DOHH2 (cell line): ENCODE data around the gene SPOCD1.

Source experiments
- H3F3A ChIP-seq: fragments of 200-600 bp; sonication (generic), shearing (Covaris generic); 2 replicates; pipeline ENCODE4 v1.6.0; 2016; ENCODE audit warnings: antibody characterized with exemption, mild to moderate bottlenecking; ENCODE audit not compliant: control insufficient read depth, insufficient read depth
- H3K27ac ChIP-seq: fragments of 200-600 bp; sonication (generic); 2 replicates; pipeline ENCODE4 v1.5.1; 2014; ENCODE audit warnings: low read depth, mild to moderate bottlenecking, low read length, moderate library complexity
- H3K27me3 ChIP-seq: fragments of 200-600 bp; sonication (generic); 2 replicates; pipeline ENCODE4 v1.6.1; 2014; ENCODE audit warnings: mild to moderate bottlenecking, low read length, mixed read lengths; ENCODE audit not compliant: control insufficient read depth
- H3K36me3 ChIP-seq: fragments of 200-600 bp; sonication (generic); 2 replicates; pipeline ENCODE4 v1.6.1; 2014; ENCODE audit warnings: mild to moderate bottlenecking, low read length, moderate library complexity, mixed read lengths; ENCODE audit not compliant: control insufficient read depth
- H3K4me1 ChIP-seq: fragments of 200-600 bp; sonication (generic); 2 replicates; pipeline ENCODE4 v1.6.1; 2014; ENCODE audit warnings: mild to moderate bottlenecking, low read length, mixed read lengths; ENCODE audit not compliant: control insufficient read depth
- H3K4me2 ChIP-seq: fragments of 200-600 bp; sonication (generic); 2 replicates; pipeline ENCODE4 v1.6.0; 2014; ENCODE audit warnings: mild to moderate bottlenecking, low read length, moderate library complexity
- H3K4me3 ChIP-seq: fragments of 200-600 bp; sonication (generic); 2 replicates; pipeline ENCODE4 v1.5.1; 2014; ENCODE audit warnings: mild to moderate bottlenecking, low read length, mixed read lengths
- H3K79me2 ChIP-seq: fragments of 200-600 bp; sonication (generic); 2 replicates; pipeline ENCODE4 v1.6.1; 2014; ENCODE audit warnings: mild to moderate bottlenecking, low read length, mixed read lengths; ENCODE audit not compliant: control insufficient read depth
- H3K9me2 ChIP-seq: fragments of 200-600 bp; sonication (generic); replicated peaks from 2 replicates; pipeline ENCODE4 v1.6.1; 2014; ENCODE audit warnings: mild to moderate bottlenecking, low read length, mixed read lengths; ENCODE audit not compliant: control insufficient read depth
- H3K9me3 ChIP-seq: fragments of 200-600 bp; sonication (generic); 2 replicates; pipeline ENCODE4 v1.6.1; 2014; ENCODE audit warnings: antibody characterized with exemption, low read length, mixed read lengths; ENCODE audit not compliant: control insufficient read depth, insufficient read depth
- H4K20me1 ChIP-seq: fragments of 200-600 bp; sonication (generic); 2 replicates; pipeline ENCODE4 v1.6.0; 2014; ENCODE audit warnings: low read depth, mild to moderate bottlenecking, antibody characterized with exemption, low read length, moderate library complexity; ENCODE audit not compliant: control insufficient read depth, insufficient read depth
- CTCF ChIP-seq: fragments of 200-600 bp; sonication (generic); IDR thresholded peaks from one replicate; pipeline ENCODE4 v1.5.1; 2014; ENCODE audit warnings: antibody characterized with exemption, mild to moderate bottlenecking, low read depth, low read length; ENCODE audit not compliant: poor library complexity, severe bottlenecking
- EZH2phosphoT487 ChIP-seq: fragments of 200-600 bp; sonication (generic); IDR thresholded peaks from 2 replicates; pipeline ENCODE4 v1.6.1; 2017; ENCODE audit warnings: borderline replicate concordance, mild to moderate bottlenecking, antibody characterized with exemption, low read length, moderate library complexity, mixed read lengths

Gene SPOCD1

GRCh38 chr1:31860581-31860980 is 44.8 kb upstream of the SPOCD1 start:
- Histone ChIP-seq H3K79me2 (no peaks in the 10 kb centered on the region), H3K4me1 (no peaks in the 10 kb centered on the region)
- TF ChIP-seq CTCF (no peak), EZH2phosphoT487 (no peak)

GRCh38 chr1:31859719-31860118 is 43.9 kb upstream of the SPOCD1 start:
- no peaks in the 10 kb centered on the region for H3K79me2 ChIP-seq
- H3K4me1 ChIP-seq = no peaks in the 10 kb centered on the region
- no peak overlapping the region for H3K4me3 ChIP-seq
- H3K9me2 ChIP-seq = no peaks in the 10 kb centered on the region
- TF ChIP-seq EZH2phosphoT487 (no peak), CTCF (no peak)
- no peaks in the 10 kb centered on the region for H3F3A ChIP-seq
- no peak overlapping the region for H3K4me2 ChIP-seq
- no peaks in the 10 kb centered on the region for H4K20me1 ChIP-seq
- no peaks in the 10 kb centered on the region for H3K9me3 ChIP-seq
- H3K27me3 ChIP-seq = no peaks in the 10 kb centered on the region
- H3K27ac ChIP-seq = no peak overlapping the region
- no peaks in the 10 kb centered on the region for H3K36me3 ChIP-seq

More at GRCh38 chr1:31860581-31860980, 44.8 kb upstream of the SPOCD1 start:
- no peaks in the 10 kb centered on the region for H3K36me3 ChIP-seq
- H3K4me3 ChIP-seq = no peak overlapping the region
- no peaks in the 10 kb centered on the region for H4K20me1 ChIP-seq
- no peaks in the 10 kb centered on the region for H3K27me3 ChIP-seq
- no peaks in the 10 kb centered on the region for H3K9me2 ChIP-seq
- H3K4me2 ChIP-seq = no peak overlapping the region
- no peaks in the 10 kb centered on the region for H3F3A ChIP-seq
- H3K9me3 ChIP-seq = no peaks in the 10 kb centered on the region
- no peak overlapping the region for H3K27ac ChIP-seq

GRCh38 chr1:31859044-31859443 is 43.2 kb upstream of the SPOCD1 start:
- no peaks in the 10 kb centered on the region for H3K9me3 ChIP-seq
- H4K20me1 ChIP-seq = no peaks in the 10 kb centered on the region
- no peaks in the 10 kb centered on the region for H3F3A ChIP-seq
- H3K9me2 ChIP-seq = no peaks in the 10 kb centered on the region
- H3K36me3 ChIP-seq = no peaks in the 10 kb centered on the region
- H3K27ac ChIP-seq = no peak overlapping the region
- no peak overlapping the region for H3K4me3 ChIP-seq
- no peaks in the 10 kb centered on the region for H3K27me3 ChIP-seq
- TF ChIP-seq EZH2phosphoT487 (no peak), CTCF (no peak)
- H3K79me2 ChIP-seq = no peaks in the 10 kb centered on the region
- no peaks in the 10 kb centered on the region for H3K4me1 ChIP-seq
- no peak overlapping the region for H3K4me2 ChIP-seq

- no peak for TF ChIP-seq CTCF
- TF ChIP-seq EZH2phosphoT487 = no peak
- no peaks in the 10 kb centered on the region for H3K9me3 ChIP-seq
Observed at GRCh38 chr1:31857863-31858262, 42.0 kb upstream of the SPOCD1 start.

More at GRCh38 chr1:31857863-31858262, 42.0 kb upstream of the SPOCD1 start:
- Histone ChIP-seq H3K27ac (no peak overlapping the region), H3K36me3 (no peaks in the 10 kb centered on the region), H3K9me2 (no peaks in the 10 kb centered on the region), H3K27me3 (no peaks in the 10 kb centered on the region), H3K4me1 (no peaks in the 10 kb centered on the region), H3K4me2 (no peak overlapping the region), H4K20me1 (no peaks in the 10 kb centered on the region), H3F3A (no peaks in the 10 kb centered on the region), H3K4me3 (no peak overlapping the region), H3K79me2 (no peaks in the 10 kb centered on the region)
